CD4-positive, alpha-beta T cell treated with Interferon alpha-2 for 1 hour (primary cell): ENCODE data around the gene PITX3.
A peak's percentile ranks its signal among the peaks of the same experiment; 100 is the strongest.
"Not testable (repeated sequence)": the region's sequence is repeated elsewhere in the genome, so short reads cannot be mapped to it uniquely, and the experiment has no call there.

Source experiments
- DNase-seq, 2 donors: peaks; one replicate each; pipeline ENCODE4 v3.0.0-alpha.2; 2020 to 2022

PITX3 gene

GRCh38 chr10:102225646-102226541, 15.4 kb downstream of the PITX3 start, which contains the start of gene ELOVL3:
Gene ELOVL3 (plus strand): TSS chr10:102226299. CDS start chr10:102226549, 250 bp downstream.
- DNase-seq: peak; percentile 89 to 93

DNA sequence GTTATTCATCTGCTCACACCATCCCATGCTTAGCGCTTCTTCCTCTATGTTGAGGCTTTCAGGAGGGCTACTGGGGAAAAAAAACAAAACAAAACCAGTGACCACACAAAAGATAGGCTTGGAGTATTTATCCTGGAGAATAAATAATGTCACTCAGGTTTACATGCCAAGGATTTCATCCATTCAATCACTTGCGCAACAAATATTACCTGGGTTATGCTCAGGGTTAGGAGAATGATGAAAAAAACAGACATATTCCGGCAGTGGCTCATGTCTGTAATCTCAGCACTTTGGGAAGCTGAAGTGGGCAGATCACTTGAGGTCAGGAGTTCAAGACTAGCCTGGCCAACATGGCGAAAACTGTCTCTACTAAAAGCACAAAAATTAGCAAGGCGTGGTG, 18.5 kb downstream of the PITX3 start:
- no peak for DNase-seq

- no peak for DNase-seq
Observed at GRCh38 chr10:102220612-102221011, 20.7 kb downstream of the PITX3 start.

DNA sequence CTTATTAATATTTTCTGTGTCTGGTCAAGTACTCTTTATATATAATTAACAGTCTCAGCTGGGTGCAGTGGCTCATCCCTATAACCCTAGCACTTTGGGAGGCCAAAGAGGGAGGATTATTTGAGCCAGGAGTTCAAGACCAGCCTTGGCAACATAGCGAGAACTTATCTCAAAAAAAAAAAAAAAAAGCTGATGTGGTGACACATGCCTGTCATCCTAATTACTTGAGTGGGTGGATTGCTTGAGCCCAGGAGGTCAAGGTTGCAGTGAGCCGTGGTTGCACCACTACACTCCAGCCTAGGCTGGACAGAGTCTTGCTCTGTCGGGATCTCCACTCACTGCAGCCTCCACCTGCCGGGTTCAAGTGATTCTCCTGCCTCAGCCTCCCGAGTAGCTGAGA, 21.9 kb downstream of the PITX3 start:
- DNase-seq: no peak

DNA sequence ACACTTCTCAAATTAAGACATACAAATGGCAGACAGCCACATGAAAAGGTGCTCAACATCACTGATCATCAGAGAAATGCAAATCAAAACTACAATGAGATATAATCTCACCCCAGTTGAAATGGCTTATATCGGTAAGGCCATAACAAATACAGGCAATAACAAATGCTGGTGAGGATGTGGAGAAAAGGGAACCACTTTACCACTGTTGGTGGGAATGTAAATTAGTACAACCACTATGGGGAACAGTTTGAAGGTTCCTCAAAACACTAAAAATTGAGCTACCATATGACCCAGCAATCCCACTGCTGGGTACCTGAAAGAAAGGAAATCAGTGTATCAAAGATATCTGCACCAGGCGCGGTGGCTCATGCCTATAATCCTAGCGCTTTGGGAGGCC, 27.7 kb downstream of the PITX3 start:
- DNase-seq: not testable (repeated sequence)

DNA sequence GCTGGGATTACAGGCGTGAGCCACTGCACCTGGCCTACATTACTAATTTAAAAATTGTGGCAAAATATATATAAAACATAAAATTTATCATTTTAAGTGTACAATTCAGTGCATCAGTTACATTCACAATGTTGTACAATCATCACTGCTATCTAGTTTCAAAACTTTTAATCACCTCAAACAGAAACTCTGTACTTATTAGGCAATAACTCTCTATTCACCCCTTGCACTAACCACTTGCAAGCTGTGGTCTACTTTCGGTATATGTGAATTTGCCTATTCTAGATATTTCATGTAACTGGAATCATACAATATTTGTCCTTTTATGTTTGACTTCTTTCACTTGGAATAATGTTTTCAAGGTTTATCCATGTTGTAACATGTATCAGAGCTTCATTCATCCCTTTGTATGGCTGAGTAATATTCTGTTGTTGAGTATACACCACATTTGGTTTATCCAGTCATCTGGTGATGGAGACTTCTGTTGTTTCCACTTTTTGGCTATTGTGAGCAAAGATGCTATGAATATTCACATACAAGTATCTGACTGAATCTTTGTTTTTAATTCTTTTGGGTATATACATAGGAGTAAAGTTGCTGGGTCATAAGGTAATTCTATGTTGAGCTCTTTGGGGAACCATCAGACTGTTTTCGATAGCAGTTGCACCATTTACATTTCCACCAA, 29.6 kb downstream of the PITX3 start:
- DNase-seq: no peak

GRCh38 chr10:102208311-102209035, 32.8 kb downstream of the PITX3 start:
- no peak for DNase-seq

DNA sequence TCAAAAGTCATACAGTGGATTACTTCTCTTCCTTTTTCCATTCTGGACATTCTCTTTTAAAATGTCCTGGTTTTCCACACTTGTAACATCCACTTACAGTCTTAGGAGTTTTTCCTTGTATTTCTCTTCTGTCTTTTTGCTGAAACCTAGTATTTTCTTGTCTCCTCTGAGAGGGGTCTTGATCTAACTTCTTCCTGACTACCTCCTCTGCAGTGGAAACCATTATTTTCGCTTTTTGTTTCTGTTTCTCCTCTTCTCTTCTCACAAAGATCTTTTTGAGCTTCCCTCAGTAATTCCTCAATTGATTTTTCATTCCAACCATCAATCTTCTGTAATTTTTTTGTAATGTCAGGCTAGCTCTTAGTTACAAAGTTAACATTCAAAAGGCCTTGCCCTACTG, 38.9 kb downstream of the PITX3 start:
- DNase-seq: no peak

DNA sequence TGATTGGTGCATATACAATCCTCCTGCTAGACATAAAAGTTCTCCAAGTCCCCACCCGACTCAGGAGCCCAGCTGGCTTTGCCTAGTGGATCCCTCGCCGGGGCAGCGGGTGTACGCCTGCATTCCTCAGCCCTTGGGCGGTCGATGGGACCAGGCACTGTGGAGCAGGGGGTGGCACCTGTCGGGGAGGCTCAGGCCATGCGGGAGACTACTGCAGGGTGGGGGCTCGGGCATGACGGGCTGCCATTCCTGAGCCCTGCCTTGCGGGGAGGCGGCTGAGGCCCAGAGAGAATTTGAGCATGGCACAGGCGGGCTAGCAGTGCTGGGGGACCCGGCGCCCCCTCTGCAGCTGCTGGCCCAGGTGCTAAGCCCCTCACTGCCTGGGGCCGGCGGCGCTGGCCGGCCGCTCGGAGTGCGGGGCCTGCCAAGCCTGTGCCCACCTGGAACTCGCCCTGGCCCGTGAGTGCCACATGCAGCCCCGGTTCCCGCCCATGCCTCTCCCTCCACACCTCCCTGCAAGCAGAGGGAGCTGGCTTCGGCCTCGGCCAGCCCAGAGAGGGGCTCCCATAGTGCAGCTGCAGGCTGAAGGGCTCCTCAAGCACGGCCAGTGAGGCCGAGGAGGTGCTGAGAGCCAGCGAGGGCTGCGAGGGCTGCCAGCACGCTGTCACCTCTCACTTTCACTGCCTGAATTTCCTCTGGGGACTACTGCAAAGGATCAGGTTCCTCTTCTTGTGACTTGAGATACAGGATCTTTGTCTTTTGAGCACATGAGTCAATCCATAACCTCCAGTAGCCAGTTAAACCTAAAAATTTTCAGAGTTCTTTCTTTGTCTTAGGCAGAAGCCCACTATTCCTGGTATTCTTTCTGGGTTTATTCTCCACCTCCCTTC, 40.3 kb downstream of the PITX3 start:
- DNase-seq: no peak

DNA sequence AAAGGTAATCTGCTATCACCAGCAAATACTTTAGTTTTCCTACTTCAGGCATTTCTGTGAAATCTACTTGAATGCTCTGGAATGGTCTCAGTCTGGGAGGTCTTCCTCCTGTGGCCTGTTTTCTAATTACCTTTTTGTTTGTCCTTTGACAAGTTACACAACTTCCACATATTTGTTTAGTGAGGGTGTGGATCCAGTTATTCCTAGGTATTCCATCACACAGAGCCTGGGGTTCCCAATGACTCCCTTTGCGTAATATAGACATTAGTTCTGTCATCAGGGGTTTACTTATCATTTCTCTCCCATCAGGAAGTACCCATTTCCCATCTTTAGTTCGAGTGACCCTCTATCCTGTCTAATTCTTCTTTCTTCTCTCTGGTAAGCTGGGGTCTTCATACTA, 43.3 kb downstream of the PITX3 start:
- no peak for DNase-seq

- DNase-seq: no peak
Observed at GRCh38 chr10:102196893-102197292, 44.4 kb downstream of the PITX3 start.

- no peak for DNase-seq
Observed at GRCh38 chr10:102195296-102195870, 45.9 kb downstream of the PITX3 start.

- DNase-seq: no peak
Observed at GRCh38 chr10:102191956-102192355, 49.4 kb downstream of the PITX3 start.

- DNase-seq: peak in 1 of 2 donors; percentile 47
Observed at GRCh38 chr10:102188941-102189898, 52.1 kb downstream of the PITX3 start.

DNA sequence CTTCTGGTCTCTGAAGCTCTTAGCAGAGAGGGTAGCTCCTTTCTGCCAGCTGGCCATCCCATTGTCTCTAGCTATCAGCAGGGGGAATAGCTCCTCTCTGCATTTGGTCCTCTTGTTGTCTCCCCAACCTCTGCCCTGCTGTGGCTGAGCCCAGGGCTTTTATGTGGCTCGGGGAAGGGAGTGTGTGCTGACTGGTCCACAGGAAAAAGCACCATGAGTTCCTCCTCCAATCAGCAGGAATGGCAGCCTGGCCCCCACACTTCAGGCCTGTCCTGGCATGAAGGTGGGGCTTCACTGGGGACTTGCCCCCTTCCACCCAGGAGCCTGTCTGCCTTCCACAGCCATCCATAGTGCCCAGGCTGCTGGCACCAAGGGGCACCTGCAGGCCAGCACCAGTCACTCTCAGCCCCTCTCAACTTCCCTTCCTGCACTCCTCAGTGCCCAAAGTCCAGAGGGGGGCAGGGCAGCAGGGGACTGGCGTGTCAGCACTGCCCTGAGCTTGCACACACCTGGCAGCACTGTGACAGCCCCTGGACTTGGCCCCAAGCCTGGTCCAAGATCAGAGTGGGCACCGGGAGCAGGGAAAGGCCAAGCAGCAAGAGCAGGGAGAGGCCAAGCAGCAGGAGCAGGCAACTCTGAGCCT, 52.9 kb downstream of the PITX3 start:
- DNase-seq: no peak

DNA sequence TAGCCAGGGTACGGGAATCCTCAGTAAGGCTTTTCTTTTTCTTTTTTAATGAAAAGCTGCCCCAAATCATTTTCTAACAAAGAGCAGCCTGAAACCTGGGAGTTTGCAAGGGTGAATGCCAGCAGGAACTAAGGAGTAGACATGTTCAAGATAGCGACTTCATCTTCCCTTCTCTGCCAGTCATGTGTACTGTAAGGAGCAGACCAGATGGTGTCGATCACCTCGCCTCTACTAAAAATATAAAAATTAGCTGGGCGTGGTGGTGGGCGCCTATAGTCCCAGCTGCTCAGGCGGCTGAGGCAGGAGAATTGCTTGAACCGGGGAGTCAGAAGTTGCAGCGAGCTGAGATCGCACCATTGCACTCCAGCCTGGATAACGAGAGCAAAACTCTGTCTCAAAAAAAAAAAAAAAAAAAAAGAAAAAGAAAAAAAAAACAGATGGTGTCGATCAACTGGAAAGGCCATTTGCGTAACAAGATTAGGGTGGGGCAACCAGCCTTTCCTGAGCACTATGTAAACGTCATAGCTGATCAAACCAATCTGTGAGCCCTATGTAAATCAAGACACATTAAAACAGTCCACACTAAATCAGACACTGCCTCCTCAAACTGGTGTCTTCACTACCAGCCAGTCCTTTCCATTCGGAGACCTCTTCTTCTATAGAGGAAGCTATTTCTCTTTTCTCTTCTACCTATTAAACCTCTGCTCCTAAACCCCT, 55.3 kb downstream of the PITX3 start:
- no peak for DNase-seq

GRCh38 chr10:102185272-102185671, 56.0 kb downstream of the PITX3 start:
- no peak for DNase-seq

DNA sequence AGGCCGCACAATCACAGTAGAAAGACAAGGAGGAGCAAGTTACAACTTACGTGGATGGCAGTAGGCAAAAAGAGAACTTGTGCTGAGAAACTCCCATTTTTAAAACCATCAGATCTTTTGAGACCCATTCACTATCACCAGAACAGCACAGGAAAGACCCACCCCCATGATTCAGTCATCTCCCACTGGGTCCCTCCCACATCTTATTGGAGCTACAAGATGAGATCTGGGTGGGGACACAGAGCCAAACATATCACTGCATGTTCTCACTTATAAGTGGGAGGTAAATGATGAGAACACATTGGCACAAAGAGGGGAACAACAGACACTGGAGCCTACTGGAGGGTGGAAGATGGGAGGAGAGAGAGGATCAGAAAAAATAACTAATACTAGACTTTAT, 56.7 kb downstream of the PITX3 start:
- DNase-seq: no peak
